Measurements from ENCODE around the gene PTPRQ. TPM values are rescaled to one million over a fixed set of nuclear protein-coding genes. Genes with fewer than 3 reads are reported as not detected.

PTPRQ gene
- total RNA-seq, 1 donor from 2014 or later, result not detected

- Mint-ChIP-seq H3K27ac (no peak overlapping the region), H3K27me3 (no peaks in the 10 kb centered on the region), H3K36me3 (ENCODE audit: low read depth) (no peaks in the 10 kb centered on the region), H3K4me3 (no peak overlapping the region), H3K9me3 (no peaks in the 10 kb centered on the region), H3K4me1 (no peaks in the 10 kb centered on the region)
- intact Hi-C loops (cut with micrococcal nuclease), result no loop called here
- ChIA-PET CTCF (no interaction called here), POLR2A (no interaction called here)
- TF ChIP-seq CTCF (IDR thresholded peaks at IDR 0.05), result no peak
- ATAC-seq (ENCODE audit: low read depth), result no peak
- no peak for DNase-seq
These were observed 237.3 kb downstream of the PTPRQ start for GRCh38 chr12:80681287-80681686.

- TF ChIP-seq CTCF (IDR thresholded peaks at IDR 0.05), result no peak
- Mint-ChIP-seq H3K4me1 (no peaks in the 10 kb centered on the region), H3K9me3 (no peaks in the 10 kb centered on the region), H3K27ac (no peak overlapping the region), H3K36me3 (ENCODE audit: low read depth) (no peaks in the 10 kb centered on the region), H3K4me3 (no peak overlapping the region), H3K27me3 (no peaks in the 10 kb centered on the region)
- ATAC-seq (ENCODE audit: low read depth) (no peak), DNase-seq (no peak)
- intact Hi-C loops (cut with micrococcal nuclease), result no loop called here
- CTCF ChIA-PET, result no interaction called here
- POLR2A ChIA-PET, result no interaction called here
These were observed 237.8 kb downstream of the PTPRQ start for GRCh38 chr12:80681786-80682185.

- Mint-ChIP-seq H3K4me1 (no peaks in the 10 kb centered on the region), H3K9me3 (no peaks in the 10 kb centered on the region)
These were observed 240.1 kb downstream of the PTPRQ start for GRCh38 chr12:80684077-80684495.

GRCh38 chr12:80690090-80690489 is 246.1 kb downstream of the PTPRQ start:
- Mint-ChIP-seq H3K27ac (no peak overlapping the region), H3K36me3 (ENCODE audit: low read depth) (no peaks in the 10 kb centered on the region), H3K9me3 (no peaks in the 10 kb centered on the region), H3K4me1 (no peaks in the 10 kb centered on the region), H3K4me3 (no peak overlapping the region), H3K27me3 (no peaks in the 10 kb centered on the region)
- DNase-seq (no peak), ATAC-seq (ENCODE audit: low read depth) (no peak)
- no peak for TF ChIP-seq CTCF (IDR thresholded peaks at IDR 0.05)
- ChIA-PET CTCF (no interaction called here), POLR2A (no interaction called here)
- intact Hi-C loops (cut with micrococcal nuclease), result no loop called here

More at GRCh38 chr12:80684077-80684495, 240.1 kb downstream of the PTPRQ start:
- intact Hi-C loops (cut with micrococcal nuclease), result no loop called here
- DNase-seq, result no peak
- H3K36me3 Mint-ChIP-seq (ENCODE audit: low read depth), result no peaks in the 10 kb centered on the region
- ATAC-seq (ENCODE audit: low read depth), result no peak
- POLR2A ChIA-PET, result no interaction called here
- no peaks in the 10 kb centered on the region for H3K27me3 Mint-ChIP-seq
- no peak overlapping the region for H3K27ac Mint-ChIP-seq
- no peak overlapping the region for H3K4me3 Mint-ChIP-seq
- TF ChIP-seq CTCF (IDR thresholded peaks at IDR 0.05), result no peak
- CTCF ChIA-PET, result no interaction called here

- ATAC-seq (ENCODE audit: low read depth) (no peak), DNase-seq (no peak)
- H3K4me1 Mint-ChIP-seq, result no peaks in the 10 kb centered on the region
- TF ChIP-seq CTCF (IDR thresholded peaks at IDR 0.05), result no peak
- no peak overlapping the region for H3K27ac Mint-ChIP-seq
- no peaks in the 10 kb centered on the region for H3K36me3 Mint-ChIP-seq (ENCODE audit: low read depth)
- ChIA-PET POLR2A (no interaction called here), CTCF (no interaction called here)
- no peak overlapping the region for H3K4me3 Mint-ChIP-seq
- H3K9me3 Mint-ChIP-seq, result no peaks in the 10 kb centered on the region
- H3K27me3 Mint-ChIP-seq, result no peaks in the 10 kb centered on the region
- intact Hi-C loops (cut with micrococcal nuclease), result no loop called here
These were observed 246.5 kb downstream of the PTPRQ start for GRCh38 chr12:80690513-80690912.

All from activated B cell treated with CpG ODN at 0.5 μM for 24 hours (primary cell).